ENCODE data around the gene SH3GL1. TPM values are rescaled to one million over a fixed set of nuclear protein-coding genes. Genes with fewer than 3 reads are reported as not detected.
A peak's percentile ranks its signal among the peaks of the same experiment; 100 is the strongest.

SH3GL1 gene
- total RNA-seq, 4 donors from 2014 or later: 48.2 to 67.7 (median 53.0) TPM

DNA sequence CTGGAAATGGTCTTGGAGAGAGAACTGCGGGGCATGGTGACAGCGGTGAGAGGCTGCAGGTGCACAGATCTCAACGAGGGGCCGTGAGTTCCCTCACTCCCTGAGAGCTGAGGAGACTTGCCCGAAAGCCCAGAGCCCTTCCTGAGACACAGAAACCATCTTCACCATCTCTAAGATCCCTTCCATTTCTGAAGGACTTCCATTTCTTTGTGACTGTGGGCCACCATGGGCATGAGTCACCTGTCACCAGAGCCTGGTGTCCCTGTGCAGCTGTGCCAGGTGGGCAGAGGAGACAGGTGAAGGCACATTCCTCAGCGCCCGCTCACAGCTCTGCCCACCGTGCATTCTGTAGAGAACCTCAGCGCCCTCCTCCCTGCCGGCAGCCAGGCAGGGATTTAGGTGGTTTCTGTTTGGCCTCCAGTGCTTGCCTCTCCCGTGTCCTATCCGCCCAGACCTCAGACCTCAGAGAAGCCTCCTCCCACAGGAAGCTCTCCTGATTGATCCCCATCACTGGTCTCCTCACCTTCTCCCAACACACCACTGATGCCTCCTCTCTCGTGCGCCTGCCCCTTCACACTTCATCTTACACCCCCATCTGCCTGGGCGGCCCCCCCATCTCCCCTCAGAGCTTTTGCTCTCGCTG lies 24.2 kb downstream of the SH3GL1 start:
- Histone ChIP-seq H3K4me3 (no peak overlapping the region), H3K27ac (peak overlapping the region in 3 of 4 donors; percentile 87 to 91 (median 87)), H3K4me1 (peaks cover 10 to 100% (median 82%) of the 10 kb centered on the region in 3 donors), H3K27me3 (no peaks in the 10 kb centered on the region), H3K36me3 (no peaks in the 10 kb centered on the region), H3K9me3 (no peaks in the 10 kb centered on the region)
- WGBS, 2 donors (ENCODE audit: low coverage in 1 of 2): 39 to 71% methylated on average over 10 to 14 of the region's 16 CpGs
- TF ChIP-seq, protein P1, sequence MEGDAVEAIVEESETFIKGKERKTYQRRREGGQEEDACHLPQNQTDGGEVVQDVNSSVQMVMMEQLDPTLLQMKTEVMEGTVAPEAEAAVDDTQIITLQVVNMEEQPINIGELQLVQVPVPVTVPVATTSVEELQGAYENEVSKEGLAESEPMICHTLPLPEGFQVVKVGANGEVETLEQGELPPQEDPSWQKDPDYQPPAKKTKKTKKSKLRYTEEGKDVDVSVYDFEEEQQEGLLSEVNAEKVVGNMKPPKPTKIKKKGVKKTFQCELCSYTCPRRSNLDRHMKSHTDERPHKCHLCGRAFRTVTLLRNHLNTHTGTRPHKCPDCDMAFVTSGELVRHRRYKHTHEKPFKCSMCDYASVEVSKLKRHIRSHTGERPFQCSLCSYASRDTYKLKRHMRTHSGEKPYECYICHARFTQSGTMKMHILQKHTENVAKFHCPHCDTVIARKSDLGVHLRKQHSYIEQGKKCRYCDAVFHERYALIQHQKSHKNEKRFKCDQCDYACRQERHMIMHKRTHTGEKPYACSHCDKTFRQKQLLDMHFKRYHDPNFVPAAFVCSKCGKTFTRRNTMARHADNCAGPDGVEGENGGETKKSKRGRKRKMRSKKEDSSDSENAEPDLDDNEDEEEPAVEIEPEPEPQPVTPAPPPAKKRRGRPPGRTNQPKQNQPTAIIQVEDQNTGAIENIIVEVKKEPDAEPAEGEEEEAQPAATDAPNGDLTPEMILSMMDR (IDR thresholded peaks at IDR 0.05): peak in 1 of 4 experiments; percentile 2
- TF ChIP-seq POLR2AphosphoS5 (IDR thresholded peaks at IDR 0.05): no peak
- ATAC-seq: no peak

DNA sequence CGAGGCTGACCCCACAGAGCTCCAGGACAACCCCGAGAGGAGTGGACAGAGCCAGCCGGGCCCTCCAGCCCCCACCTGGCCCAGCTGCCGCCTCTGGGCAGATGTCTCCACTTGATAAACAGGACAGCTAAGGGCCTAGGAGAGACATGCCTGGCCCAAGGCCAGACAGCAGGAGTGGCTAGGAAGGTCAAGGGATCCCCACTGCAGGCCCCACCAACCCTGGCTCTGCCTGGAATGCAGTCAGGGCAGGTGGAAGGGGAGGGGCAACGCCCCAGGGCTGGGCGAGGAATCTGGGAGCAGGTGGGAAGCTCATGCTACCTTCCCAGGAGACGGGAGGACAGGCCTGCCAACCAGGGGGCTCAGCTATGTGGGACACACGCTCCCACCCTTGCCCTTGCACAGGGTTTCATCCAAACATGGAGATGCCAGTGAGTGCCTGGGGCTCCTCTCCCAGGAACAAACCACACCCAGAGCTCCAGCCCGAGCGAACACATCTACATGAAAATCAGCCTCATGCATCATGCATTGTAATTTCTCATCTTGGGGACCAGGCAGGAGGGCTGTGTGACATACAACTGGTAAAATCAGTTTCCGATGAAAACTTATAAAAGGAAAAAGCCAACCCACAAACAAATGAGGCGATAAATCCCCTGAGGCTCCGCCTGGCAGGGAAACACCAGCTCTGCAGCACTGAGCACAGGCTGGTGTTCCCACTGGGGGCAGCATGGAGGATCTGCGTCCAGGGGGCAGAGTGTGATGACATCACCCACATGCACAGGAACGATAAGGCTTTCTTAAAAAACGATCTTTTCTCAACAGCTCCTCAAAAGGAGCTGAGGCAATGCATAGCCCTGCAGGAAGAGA lies 25.0 kb downstream of the SH3GL1 start:
- no peaks in the 10 kb centered on the region for H3K9me3 ChIP-seq
- no peaks in the 10 kb centered on the region for H3K36me3 ChIP-seq
- H3K27me3 ChIP-seq: no peaks in the 10 kb centered on the region
- peak overlapping the region in 1 of 2 donors; percentile 8 for H3K4me3 ChIP-seq
- peaks cover 10 to 100% (median 85%) of the 10 kb centered on the region in 3 donors for H3K4me1 ChIP-seq
- TF ChIP-seq POLR2A (IDR thresholded peaks at IDR 0.05): no peak
- TF ChIP-seq, protein P1 (IDR thresholded peaks at IDR 0.05): peak in 3 of 4 experiments; percentile 38 to 48 (median 39)
- no peak for ATAC-seq
- H3K27ac ChIP-seq: peak overlapping the region; percentile 35 to 91 (median 87)
- WGBS, 2 donors (ENCODE audit: low coverage in 1 of 2): 12 to 36% methylated on average over 5 to 6 of the region's 16 CpGs

DNA sequence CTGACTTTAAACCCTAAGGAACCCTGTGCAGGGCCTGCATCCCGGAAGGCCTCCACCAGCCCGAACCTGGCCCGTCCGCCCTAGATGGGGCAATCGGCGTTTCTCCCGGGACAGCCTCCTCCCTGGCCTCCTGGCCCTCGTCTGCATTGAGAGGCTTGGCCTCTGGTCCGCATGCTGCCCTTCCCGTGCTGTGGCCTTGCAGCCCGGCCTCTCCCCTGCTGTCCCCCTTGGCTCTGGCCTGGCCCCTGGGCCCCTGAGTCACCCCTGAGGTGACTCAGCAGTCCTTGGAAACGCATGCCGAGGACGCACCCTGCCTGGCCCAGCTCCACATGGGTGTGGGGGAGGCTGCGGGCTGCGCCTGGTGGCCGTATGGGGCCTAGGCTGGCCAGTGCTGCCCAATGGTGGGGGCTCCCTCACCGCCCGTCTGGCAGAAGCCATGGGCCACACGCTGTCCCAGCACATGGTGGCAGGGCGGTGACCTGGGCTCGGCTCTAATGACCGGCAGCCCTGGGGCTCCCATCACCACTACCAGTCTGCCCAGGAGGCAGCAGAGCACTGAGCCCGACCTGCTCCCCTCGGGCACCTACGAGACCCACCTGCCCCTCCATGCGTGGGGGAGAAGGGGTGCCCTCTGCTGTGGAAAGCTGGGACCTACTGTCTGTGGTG lies 25.7 kb downstream of the SH3GL1 start:
- H3K4me1 ChIP-seq: peaks cover 10 to 100% (median 85%) of the 10 kb centered on the region in 3 donors
- no peaks in the 10 kb centered on the region for H3K27me3 ChIP-seq
- ATAC-seq: peak; percentile 89
- TF ChIP-seq EP300 (IDR thresholded peaks at IDR 0.05): no peak
- TF ChIP-seq, protein P1 (IDR thresholded peaks at IDR 0.05): peak in 1 of 4 experiments; percentile 28
- TF ChIP-seq POLR2AphosphoS5 (IDR thresholded peaks at IDR 0.05): peak; percentile 83
- peak overlapping the region; percentile 35 to 91 (median 87) for H3K27ac ChIP-seq
- 40% methylated on average over 1 of the region's 27 CpGs; no CpG with 5 or more reads in 1 of the 2 donors for WGBS, 2 donors (ENCODE audit: low coverage in 1 of 2)
- peak overlapping the region in 1 of 2 donors; percentile 8 for H3K4me3 ChIP-seq
- no peaks in the 10 kb centered on the region for H3K36me3 ChIP-seq
- H3K9me3 ChIP-seq: no peaks in the 10 kb centered on the region

DNA sequence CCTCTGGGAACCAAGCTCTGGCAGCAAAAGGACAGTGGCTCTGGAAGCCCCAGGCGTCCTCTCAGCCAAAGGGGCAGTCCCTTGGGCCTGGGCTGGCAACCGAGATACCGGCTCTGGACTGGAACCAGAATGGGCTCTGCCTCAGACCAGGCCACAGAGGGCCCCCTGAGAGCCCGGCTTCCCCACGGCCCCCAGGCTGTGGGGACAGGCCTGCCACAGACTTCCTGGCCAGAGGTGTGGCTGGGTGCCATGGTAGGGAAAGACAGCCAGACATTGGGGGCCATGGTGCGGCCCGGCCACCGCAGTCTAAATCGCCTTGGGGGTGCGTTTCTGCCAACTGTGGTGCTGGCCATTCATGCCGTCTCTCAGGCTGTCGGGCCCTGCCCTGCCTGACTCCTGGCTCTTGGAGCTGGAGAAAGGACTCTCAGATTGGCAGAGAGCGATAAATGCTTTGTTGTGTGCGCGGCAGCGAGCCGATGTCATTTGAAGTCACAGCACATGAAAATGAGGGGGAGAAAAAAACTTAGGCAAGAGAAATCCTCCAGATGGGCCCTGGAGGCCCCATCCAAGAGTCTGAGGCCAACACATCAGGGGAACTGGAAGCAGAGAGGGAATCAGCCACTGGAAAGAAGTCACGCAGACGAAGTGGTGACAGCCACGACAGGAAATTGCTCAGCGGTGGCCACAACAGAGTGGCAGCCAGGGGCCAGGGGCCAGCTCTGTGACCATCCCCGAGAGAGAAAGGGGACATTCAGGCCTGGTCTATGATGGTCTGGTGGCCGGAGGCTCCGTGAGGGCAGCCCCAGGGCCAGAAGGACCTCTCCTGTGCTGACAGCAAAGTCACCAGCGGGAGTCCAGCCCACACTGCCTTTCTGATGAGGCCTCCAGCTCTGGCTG lies 26.5 kb downstream of the SH3GL1 start:
- TF ChIP-seq EP300 (IDR thresholded peaks at IDR 0.05): no peak
- TF ChIP-seq, protein P1 (IDR thresholded peaks at IDR 0.05): no peak
- H3K4me1 ChIP-seq: peaks cover 10 to 100% (median 85%) of the 10 kb centered on the region in 3 donors
- no peaks in the 10 kb centered on the region for H3K36me3 ChIP-seq
- peak; percentile 28 for ATAC-seq
- peak overlapping the region in 1 of 2 donors; percentile 12 for H3K4me3 ChIP-seq
- peak overlapping the region; percentile 35 to 91 (median 87) for H3K27ac ChIP-seq
- no peaks in the 10 kb centered on the region for H3K27me3 ChIP-seq
- H3K9me3 ChIP-seq: no peaks in the 10 kb centered on the region
- whole genome bisulfite sequencing, 2 donors (ENCODE audit: low coverage in 1 of 2): no CpG with 5 or more reads among the region's 25 CpGs

Data from gastroesophageal sphincter (tissue), 4 donors.